ENCODE data around the gene RAB4A. TPM values are rescaled to one million over a fixed set of nuclear protein-coding genes. Genes with fewer than 3 reads are reported as not detected.

RAB4A gene, protein sequence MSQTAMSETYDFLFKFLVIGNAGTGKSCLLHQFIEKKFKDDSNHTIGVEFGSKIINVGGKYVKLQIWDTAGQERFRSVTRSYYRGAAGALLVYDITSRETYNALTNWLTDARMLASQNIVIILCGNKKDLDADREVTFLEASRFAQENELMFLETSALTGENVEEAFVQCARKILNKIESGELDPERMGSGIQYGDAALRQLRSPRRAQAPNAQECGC
- total RNA-seq, result 10 to 100 TPM; 25.5 to 29.5 TPM

DNA sequence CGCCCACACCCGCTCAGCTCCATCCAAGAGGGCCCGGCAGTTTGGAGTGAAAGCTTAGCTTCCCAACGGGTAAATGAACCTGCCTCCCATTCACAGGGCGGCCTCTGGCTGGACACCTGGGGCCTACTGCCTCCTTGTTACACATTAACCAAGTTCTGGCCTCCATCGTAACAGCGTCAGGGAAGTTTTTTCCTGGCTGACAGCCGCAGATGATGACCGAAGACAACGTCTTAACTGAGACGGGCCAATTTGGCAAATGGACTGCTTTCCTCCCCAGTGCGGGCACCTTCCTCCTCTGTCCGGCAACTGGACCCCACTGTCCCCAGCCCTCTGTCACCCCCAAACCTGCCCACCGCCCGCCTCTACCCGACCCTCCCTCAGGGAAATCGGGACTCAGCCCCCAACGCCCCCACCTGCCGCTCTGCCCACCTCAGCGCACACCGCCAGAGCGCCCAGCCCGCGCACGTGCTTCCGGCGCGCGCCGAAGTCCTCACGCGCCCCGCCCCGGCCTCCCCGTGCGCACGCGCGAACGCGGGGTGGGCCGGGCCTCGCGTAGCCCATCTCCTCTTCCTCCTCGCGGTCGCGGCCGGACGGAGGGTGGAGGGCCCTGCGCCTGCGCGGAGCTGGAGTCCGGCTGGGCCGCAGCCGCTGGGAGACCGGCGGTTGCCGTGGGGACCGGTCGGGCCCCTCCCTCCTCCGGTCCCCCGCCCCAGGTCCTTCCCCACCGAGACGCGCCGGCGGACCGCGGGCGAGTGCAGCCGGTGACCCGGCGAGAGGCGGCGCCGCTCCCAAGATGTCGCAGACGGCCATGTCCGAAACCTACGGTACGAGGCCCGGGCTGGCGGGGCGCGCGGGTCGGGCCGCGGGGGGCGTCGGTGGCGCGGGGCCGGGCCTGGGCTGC is at the start of gene RAB4A:
Gene RAB4A (plus strand): TSS at position 565 of the 901 bp plus-strand sequence. CDS start 229 bp downstream, at position 794.
- ATAC-seq (ENCODE audit: insufficient number of reproducible peaks, low FRiP score, low read depth) (peak; percentile 17), DNase-seq (ENCODE audit: low spot score) (peak; percentile 32)
- Histone ChIP-seq H3K27me3 (replicated peaks; ENCODE audit: insufficient read depth) (no peaks in the 10 kb centered on the region), H3K4me1 (ENCODE audit: control insufficient read depth in 1 of 2, low read depth in 2 of 2) (peaks cover 24 to 40% of the 10 kb centered on the region in 2 donors), H3K27ac (peak within 1 kb of the TSS; percentile 73 to 75), H3K9me3 (no peaks in the 10 kb centered on the region), H3K4me3 (peak within 1 kb of the TSS; percentile 75), H3K36me3 (no peaks in the 10 kb centered on the region)
- TF ChIP-seq, protein P1, sequence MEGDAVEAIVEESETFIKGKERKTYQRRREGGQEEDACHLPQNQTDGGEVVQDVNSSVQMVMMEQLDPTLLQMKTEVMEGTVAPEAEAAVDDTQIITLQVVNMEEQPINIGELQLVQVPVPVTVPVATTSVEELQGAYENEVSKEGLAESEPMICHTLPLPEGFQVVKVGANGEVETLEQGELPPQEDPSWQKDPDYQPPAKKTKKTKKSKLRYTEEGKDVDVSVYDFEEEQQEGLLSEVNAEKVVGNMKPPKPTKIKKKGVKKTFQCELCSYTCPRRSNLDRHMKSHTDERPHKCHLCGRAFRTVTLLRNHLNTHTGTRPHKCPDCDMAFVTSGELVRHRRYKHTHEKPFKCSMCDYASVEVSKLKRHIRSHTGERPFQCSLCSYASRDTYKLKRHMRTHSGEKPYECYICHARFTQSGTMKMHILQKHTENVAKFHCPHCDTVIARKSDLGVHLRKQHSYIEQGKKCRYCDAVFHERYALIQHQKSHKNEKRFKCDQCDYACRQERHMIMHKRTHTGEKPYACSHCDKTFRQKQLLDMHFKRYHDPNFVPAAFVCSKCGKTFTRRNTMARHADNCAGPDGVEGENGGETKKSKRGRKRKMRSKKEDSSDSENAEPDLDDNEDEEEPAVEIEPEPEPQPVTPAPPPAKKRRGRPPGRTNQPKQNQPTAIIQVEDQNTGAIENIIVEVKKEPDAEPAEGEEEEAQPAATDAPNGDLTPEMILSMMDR (IDR thresholded peaks at IDR 0.05), result no peak

DNA sequence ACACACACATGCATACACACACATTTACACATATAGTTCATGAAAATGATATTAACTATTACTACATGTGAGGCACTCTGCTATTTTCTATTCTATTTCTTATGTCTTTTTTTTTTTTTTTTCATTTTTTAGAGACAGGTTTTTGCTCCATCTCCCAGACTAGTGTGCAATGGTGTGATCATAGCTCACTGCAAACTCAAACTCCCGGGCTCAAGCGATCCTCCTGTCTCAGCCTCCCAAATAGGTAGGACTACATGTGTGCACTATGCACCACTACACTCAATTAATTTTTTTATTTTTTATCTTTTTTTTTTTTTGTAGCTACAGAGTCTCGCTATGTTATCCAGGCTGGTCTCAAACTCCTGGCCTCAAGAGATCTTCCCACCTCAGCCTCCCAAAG is 48.8 kb upstream of the RAB4A start:
- no peak overlapping the region for H3K27ac ChIP-seq
- no peaks in the 10 kb centered on the region for H3K36me3 ChIP-seq
- no peaks in the 10 kb centered on the region for H3K27me3 ChIP-seq (replicated peaks; ENCODE audit: insufficient read depth)
- H3K4me1 ChIP-seq (ENCODE audit: control insufficient read depth in 1 of 2, low read depth in 2 of 2), result peaks cover 9 to 18% of the 10 kb centered on the region in 2 donors
- TF ChIP-seq, protein P1 (IDR thresholded peaks at IDR 0.05), result no peak
- no peak overlapping the region for H3K4me3 ChIP-seq
- DNase-seq (ENCODE audit: low spot score), result no peak
- H3K9me3 ChIP-seq, result no peaks in the 10 kb centered on the region
- ATAC-seq (ENCODE audit: insufficient number of reproducible peaks, low FRiP score, low read depth), result no peak

DNA sequence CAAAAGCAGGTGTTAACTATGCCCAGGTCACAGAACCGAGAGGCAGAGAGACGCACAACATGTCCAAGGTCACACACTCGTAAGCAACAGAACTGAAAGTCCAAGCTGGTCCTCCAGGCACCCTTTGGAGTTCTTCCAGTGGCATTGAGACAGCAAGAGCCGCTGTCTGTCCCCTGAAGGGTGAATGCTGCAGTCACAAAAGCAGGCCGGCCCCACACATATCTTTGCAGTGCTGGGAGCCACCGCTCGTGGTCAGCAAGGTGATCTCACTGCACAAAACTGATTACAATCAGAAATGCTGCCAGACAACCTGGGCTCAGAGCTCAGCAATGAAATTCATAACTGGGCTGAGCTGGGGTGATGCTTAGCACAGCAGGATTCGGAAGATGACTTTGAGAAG is 47.4 kb upstream of the RAB4A start:
- H3K27me3 ChIP-seq (replicated peaks; ENCODE audit: insufficient read depth), result no peaks in the 10 kb centered on the region
- no peak overlapping the region for H3K27ac ChIP-seq
- ATAC-seq (ENCODE audit: insufficient number of reproducible peaks, low FRiP score, low read depth) (no peak), DNase-seq (ENCODE audit: low spot score) (no peak)
- H3K4me3 ChIP-seq, result no peak overlapping the region
- no peaks in the 10 kb centered on the region for H3K9me3 ChIP-seq
- TF ChIP-seq, protein P1 (IDR thresholded peaks at IDR 0.05), result no peak
- H3K36me3 ChIP-seq, result no peaks in the 10 kb centered on the region
- peaks cover 9 to 28% of the 10 kb centered on the region in 2 donors for H3K4me1 ChIP-seq (ENCODE audit: control insufficient read depth in 1 of 2, low read depth in 2 of 2)

DNA sequence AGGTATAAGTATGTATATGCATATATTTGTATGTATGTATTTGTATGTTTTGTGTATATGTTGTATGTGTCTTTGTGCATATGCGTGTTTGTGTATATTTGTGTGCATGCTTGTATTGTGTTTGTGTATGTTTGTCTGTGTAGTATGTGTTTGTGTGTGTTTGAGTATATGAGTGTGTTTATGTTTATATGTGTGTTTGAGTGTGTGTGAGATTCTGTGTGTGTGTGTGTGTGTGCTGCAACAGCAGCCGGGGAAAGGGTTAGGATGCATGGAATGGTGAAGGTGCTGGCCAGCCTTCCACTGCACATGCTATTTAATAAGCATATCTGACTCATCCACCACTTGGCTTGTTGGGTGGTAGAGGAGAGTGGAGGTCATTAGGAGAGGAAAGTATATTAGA is 46.6 kb upstream of the RAB4A start:
- TF ChIP-seq, protein P1 (IDR thresholded peaks at IDR 0.05), result no peak
- DNase-seq (ENCODE audit: low spot score) (no peak), ATAC-seq (ENCODE audit: insufficient number of reproducible peaks, low FRiP score, low read depth) (no peak)
- Histone ChIP-seq H3K27ac (no peak overlapping the region), H3K4me1 (ENCODE audit: control insufficient read depth in 1 of 2, low read depth in 2 of 2) (peaks cover 14 to 34% of the 10 kb centered on the region in 2 donors), H3K27me3 (replicated peaks; ENCODE audit: insufficient read depth) (no peaks in the 10 kb centered on the region), H3K36me3 (no peaks in the 10 kb centered on the region), H3K4me3 (no peak overlapping the region), H3K9me3 (no peaks in the 10 kb centered on the region)

DNA sequence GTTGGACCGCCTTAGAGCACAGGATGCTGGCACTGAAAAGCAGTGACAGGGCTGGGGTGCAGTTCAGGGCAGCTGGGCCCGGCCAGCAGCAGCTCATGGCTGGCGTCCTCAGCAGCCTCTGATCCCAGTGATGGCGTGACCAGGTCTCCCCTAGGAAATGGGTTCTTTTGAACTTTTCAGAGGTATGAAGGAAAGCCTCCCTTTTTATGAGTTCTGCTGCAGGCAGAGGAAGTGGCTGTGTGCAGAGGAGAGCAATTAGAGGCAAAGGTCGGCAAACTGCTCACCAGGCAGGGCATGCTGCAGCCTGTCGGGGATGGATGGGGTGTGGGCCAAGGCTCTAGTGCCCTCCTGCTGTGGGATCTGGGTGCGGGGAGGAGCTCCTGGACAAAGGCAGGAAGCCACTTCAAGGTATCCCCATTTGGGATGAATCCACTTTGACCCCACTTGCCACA is 45.6 kb upstream of the RAB4A start:
- H3K27ac ChIP-seq, result no peak overlapping the region
- TF ChIP-seq, protein P1 (IDR thresholded peaks at IDR 0.05), result no peak

More for the DNA sequence above, 45.6 kb upstream of the RAB4A start:
- Histone ChIP-seq H3K36me3 (no peaks in the 10 kb centered on the region), H3K9me3 (no peaks in the 10 kb centered on the region), H3K4me3 (no peak overlapping the region), H3K27me3 (replicated peaks; ENCODE audit: insufficient read depth) (no peaks in the 10 kb centered on the region), H3K4me1 (ENCODE audit: control insufficient read depth in 1 of 2, low read depth in 2 of 2) (peaks cover 22 to 44% of the 10 kb centered on the region in 2 donors)
- no peak for ATAC-seq (ENCODE audit: insufficient number of reproducible peaks, low FRiP score, low read depth)
- DNase-seq (ENCODE audit: low spot score), result no peak
